ENCODE data around the gene CMTM7. TPM values are rescaled to one million over a fixed set of nuclear protein-coding genes. Genes with fewer than 3 reads are reported as not detected.
A peak's percentile ranks its signal among the peaks of the same experiment; 100 is the strongest.

CMTM7 gene
- total RNA-seq, 2 experiments from 2014 or later = 31.5 to 35.2 TPM

DNA sequence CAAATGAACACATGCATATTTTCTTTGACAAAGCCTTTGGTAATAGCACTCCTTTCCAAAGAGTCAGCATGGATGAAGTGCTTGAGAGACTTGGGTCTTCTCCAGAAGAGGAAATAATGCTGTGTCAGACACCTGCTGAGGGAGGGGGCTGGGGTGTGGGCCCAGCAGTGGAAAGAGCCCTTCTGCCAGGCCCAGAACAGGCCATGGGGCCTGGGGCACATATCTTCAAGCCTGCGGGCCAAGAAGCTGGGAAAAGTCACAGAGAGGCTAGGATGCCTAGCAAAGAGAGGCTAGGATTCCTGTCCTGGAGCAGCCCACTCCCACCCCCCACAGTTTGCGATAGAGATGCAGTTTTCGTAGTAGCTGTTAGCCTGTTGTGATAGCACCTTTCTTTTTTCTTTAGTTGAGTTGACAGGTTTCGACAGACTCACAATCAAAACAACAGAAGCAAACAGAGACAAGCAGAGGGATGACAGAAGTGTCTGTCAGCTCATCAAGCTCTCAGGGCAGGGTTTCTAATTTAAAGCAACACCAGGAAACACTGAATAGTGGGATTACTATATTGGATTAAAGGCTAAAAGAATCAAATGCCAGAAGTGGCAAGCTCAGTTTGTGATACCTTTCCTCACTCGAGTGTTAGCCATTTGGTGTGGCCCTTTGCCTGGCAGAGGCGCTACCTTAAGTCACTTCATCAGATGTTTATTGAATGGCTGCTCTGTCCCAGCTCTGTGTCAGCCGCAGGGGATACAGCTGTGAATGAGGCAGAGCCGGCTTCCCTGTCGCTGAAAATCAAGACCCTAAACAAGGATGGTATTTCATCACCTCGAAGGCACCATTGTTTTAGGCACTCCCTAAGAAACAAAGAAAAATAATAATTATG, 19.0 kb downstream of the CMTM7 start:
- Histone ChIP-seq H3K4me1 (ENCODE audit: insufficient read depth, low read length) (peaks cover 39% of the 10 kb centered on the region), H3K9me3 (ENCODE audit: control insufficient read depth in 1 of 2, insufficient read depth in 1 of 2, low read length in 2 of 2) (no peaks in the 10 kb centered on the region), H3K27me3 (ENCODE audit: control insufficient read depth in 1 of 2, insufficient read depth in 2 of 2, low read length in 2 of 2) (no peaks in the 10 kb centered on the region), H3K27ac (ENCODE audit: low read depth in 1 of 2, low read length in 2 of 2) (no peak overlapping the region), H3K36me3 (ENCODE audit: insufficient read depth, low read length) (peaks cover 8% of the 10 kb centered on the region), H3K4me3 (ENCODE audit: low read length) (no peak overlapping the region)
- ATAC-seq (ENCODE audit: poor library complexity) (no peak), DNase-seq (no peak)
- Mint-ChIP-seq H3K4me3 (no peak overlapping the region), H3K4me1 (ENCODE audit: low read depth) (peaks cover 80% of the 10 kb centered on the region), H3K9me3 (no peaks in the 10 kb centered on the region), H3K27me3 (no peaks in the 10 kb centered on the region), H3K36me3 (ENCODE audit: low read depth) (peaks cover 13% of the 10 kb centered on the region), H3K27ac (peak overlapping the region; percentile 95)
- POLR2A ChIA-PET = interaction anchor here (0.9 to 1.5 kb wide), 3 partner anchors 13 to 49 kb away, joined by 4 read pairs; no protein-coding TSS in a partner anchor
- intact Hi-C loops (cut with DNase I, micrococcal nuclease) = loop anchor here in 1 of 2 experiments (5.0 kb wide), 1 partner anchor 38 kb away; no protein-coding TSS in a partner anchor
- CTCF ChIA-PET = no interaction called here
- TF ChIP-seq, protein P1, sequence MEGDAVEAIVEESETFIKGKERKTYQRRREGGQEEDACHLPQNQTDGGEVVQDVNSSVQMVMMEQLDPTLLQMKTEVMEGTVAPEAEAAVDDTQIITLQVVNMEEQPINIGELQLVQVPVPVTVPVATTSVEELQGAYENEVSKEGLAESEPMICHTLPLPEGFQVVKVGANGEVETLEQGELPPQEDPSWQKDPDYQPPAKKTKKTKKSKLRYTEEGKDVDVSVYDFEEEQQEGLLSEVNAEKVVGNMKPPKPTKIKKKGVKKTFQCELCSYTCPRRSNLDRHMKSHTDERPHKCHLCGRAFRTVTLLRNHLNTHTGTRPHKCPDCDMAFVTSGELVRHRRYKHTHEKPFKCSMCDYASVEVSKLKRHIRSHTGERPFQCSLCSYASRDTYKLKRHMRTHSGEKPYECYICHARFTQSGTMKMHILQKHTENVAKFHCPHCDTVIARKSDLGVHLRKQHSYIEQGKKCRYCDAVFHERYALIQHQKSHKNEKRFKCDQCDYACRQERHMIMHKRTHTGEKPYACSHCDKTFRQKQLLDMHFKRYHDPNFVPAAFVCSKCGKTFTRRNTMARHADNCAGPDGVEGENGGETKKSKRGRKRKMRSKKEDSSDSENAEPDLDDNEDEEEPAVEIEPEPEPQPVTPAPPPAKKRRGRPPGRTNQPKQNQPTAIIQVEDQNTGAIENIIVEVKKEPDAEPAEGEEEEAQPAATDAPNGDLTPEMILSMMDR (IDR thresholded peaks at IDR 0.05) = no peak

DNA sequence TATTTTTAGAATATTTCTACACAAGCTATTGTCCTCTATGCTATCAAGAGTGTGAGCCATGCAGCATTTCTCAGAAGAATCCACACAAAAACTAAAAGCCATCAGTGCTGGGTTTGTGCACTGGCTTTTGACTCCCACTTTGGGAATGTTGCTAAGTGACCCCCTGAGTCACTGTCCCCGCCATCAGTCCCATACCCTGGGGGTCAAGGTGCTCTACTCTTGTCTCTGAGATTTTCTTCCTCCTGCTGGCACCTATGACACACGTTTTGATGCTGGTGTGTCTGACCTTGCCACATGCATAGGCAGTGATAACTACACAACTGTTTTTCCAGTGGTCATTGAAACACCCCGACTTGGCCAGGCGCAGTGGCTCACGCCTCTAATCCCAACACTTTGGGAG, 19.8 kb downstream of the CMTM7 start:
- H3K27ac Mint-ChIP-seq = peak overlapping the region; percentile 95
- ChIA-PET CTCF (no interaction called here), POLR2A (interaction anchor here (1.2 kb wide), 1 partner anchor 12 kb away, joined by 4 read pairs; no protein-coding TSS in a partner anchor)
- intact Hi-C loops (cut with DNase I, micrococcal nuclease) = loop anchor here in 1 of 2 experiments (5.0 kb wide), 1 partner anchor 39 kb away; no protein-coding TSS in a partner anchor
- H3K4me1 ChIP-seq (ENCODE audit: insufficient read depth, low read length) = peaks cover 45% of the 10 kb centered on the region
- ATAC-seq (ENCODE audit: poor library complexity) (no peak), DNase-seq (no peak)
- H3K36me3 ChIP-seq (ENCODE audit: insufficient read depth, low read length) = no peaks in the 10 kb centered on the region
- H3K4me1 Mint-ChIP-seq (ENCODE audit: low read depth) = peaks cover 80% of the 10 kb centered on the region
- H3K9me3 Mint-ChIP-seq = no peaks in the 10 kb centered on the region
- TF ChIP-seq, protein P1 (IDR thresholded peaks at IDR 0.05) = no peak
- no peaks in the 10 kb centered on the region for H3K27me3 Mint-ChIP-seq
- peaks cover 6% of the 10 kb centered on the region for H3K36me3 Mint-ChIP-seq (ENCODE audit: low read depth)
- H3K9me3 ChIP-seq (ENCODE audit: control insufficient read depth in 1 of 2, insufficient read depth in 1 of 2, low read length in 2 of 2) = no peaks in the 10 kb centered on the region
- no peak overlapping the region for H3K4me3 Mint-ChIP-seq
- H3K4me3 ChIP-seq (ENCODE audit: low read length) = no peak overlapping the region
- H3K27me3 ChIP-seq (ENCODE audit: control insufficient read depth in 1 of 2, insufficient read depth in 2 of 2, low read length in 2 of 2) = no peaks in the 10 kb centered on the region
- H3K27ac ChIP-seq (ENCODE audit: low read depth in 1 of 2, low read length in 2 of 2) = no peak overlapping the region

DNA sequence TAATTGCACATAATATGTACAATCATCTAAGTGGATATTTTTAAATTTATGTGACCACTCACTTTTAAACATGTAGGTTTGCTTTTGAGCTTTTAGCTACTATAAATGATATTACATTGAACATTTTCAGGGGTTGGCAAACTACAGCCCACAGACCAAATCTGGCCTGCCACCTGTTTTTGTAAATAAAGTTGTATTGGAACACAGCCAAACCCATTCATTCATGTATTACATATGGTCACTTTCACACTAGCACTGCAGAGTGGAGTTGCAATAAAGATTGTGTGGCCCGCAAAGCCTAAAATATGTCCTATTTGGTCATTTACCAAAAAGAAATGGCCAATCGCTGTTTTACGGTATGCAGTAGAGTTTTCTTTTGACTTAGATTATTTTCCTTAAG, 21.2 kb downstream of the CMTM7 start:
- DNase-seq (no peak), ATAC-seq (ENCODE audit: poor library complexity) (no peak)
- ChIA-PET POLR2A (interaction anchor here (2.3 to 5.9 kb wide), 3 partner anchors 13 to 48 kb away, joined by 23 to 85 read pairs (median 28); no protein-coding TSS in a partner anchor), CTCF (interaction anchor here (1.1 kb wide), 2 partner anchors 16 to 45 kb away, joined by 3 read pairs; no protein-coding TSS in a partner anchor)
- Mint-ChIP-seq H3K27ac (peak overlapping the region; percentile 95), H3K27me3 (no peaks in the 10 kb centered on the region), H3K4me1 (ENCODE audit: low read depth) (peaks cover 80% of the 10 kb centered on the region), H3K4me3 (no peak overlapping the region), H3K36me3 (ENCODE audit: low read depth) (peaks cover 6% of the 10 kb centered on the region), H3K9me3 (no peaks in the 10 kb centered on the region)
- intact Hi-C loops (cut with DNase I, micrococcal nuclease) = loop anchor here in 1 of 2 experiments (5.0 kb wide), 1 partner anchor 41 kb away; no protein-coding TSS in a partner anchor
- no peaks in the 10 kb centered on the region for H3K36me3 ChIP-seq (ENCODE audit: insufficient read depth, low read length)
- no peak overlapping the region for H3K27ac ChIP-seq (ENCODE audit: low read depth in 1 of 2, low read length in 2 of 2)
- TF ChIP-seq, protein P1 (IDR thresholded peaks at IDR 0.05) = no peak
- no peaks in the 10 kb centered on the region for H3K9me3 ChIP-seq (ENCODE audit: control insufficient read depth in 1 of 2, insufficient read depth in 1 of 2, low read length in 2 of 2)
- no peak overlapping the region for H3K4me3 ChIP-seq (ENCODE audit: low read length)
- peaks cover 44% of the 10 kb centered on the region for H3K4me1 ChIP-seq (ENCODE audit: insufficient read depth, low read length)
- H3K27me3 ChIP-seq (ENCODE audit: control insufficient read depth in 1 of 2, insufficient read depth in 2 of 2, low read length in 2 of 2) = no peaks in the 10 kb centered on the region

Measured in CD4-positive, alpha-beta T cell (primary cell).